ENCODE results near the gene SLC6A12.

SLC6A12 gene

DNA sequence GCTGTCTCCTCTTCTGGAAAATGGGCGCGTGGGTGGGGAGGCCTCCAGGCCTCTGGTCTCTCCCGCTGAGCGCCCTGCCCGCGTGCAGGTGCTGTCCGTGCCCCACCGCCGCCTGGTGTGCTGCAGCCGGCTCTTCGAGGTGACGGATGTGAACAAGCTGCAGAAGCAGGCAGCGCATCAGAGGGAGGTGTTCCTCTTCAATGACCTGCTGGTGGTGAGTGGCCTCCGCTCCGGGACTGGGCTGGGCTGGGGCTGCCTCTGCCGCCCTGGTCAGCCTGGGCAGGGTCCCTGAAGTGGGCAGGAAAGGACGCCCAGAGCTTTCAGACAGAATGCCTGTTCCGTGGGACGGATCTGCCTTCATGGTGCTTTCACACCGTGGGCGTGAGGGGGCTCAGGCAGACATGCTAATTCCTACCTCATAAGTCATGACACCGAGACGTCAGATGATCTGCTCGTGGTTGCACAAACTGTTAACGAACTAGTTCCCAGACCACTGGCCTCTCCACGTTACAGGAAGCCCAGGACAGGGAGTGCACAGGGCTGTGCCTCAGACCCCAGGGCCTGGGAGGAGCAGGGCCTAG, 50.5 kb downstream of the SLC6A12 start:
- DNase-seq (ENCODE audit: low read depth in 2 of 2), result no peak

DNA sequence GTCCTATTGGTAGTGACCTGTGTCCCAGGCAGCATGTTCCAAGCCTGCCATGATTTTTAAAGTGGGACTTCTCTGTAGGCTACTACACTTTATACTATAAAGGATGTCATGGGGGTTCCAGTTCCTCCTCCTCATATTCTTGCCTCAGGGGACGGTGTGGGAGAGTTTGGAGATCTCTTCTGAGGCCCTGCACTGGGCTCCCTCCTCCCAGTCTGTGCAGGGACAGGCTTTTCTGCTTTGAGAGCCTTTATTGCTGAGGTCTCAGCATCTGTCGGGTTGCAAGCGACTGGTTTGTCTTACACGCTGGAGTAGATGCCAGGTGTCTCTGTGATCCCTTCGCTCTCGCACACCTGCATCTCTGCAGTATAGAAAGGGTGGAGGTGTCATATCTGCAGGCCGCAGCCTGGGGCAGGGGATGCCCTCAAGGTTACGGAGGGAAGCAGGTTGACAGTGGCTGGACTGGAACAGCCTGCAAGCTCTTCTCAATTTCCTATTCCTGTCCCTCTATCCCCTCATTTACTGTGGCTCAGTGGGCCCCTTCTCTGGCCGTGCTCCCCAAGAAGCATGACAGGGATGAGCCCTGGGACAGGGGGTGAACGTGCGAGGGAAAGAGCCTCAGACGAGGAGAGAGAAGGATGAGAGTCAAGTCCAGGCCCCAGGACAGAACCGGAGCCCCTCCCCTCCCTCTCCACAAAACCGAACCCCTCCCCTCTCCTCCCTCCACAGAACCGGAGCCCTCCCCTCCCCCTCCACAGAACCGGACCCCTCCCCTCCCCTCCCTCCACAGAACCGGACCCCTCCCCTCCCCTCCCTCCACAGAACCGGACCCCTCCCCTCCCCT, 51.3 kb downstream of the SLC6A12 start:
- DNase-seq (ENCODE audit: low read depth in 2 of 2), result no peak

DNA sequence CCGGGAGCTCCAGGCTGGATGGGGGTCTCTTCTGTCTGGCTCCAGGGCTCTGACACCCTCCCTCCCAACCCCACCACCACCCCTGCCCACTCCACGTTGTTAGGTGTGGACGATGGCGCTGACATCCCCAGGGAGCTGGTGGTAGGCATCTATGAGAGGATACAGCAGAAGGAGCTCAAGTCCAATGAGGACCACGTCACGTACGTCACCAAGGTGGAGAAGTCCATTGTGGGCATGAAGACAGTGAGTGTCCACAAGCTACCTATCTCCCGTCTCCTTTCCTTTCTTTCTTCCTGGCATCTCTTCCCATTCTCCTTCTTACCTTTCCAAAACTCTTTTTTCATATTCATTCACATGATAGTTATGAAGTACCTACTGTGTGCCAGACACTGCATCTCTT, 52.1 kb downstream of the SLC6A12 start:
- DNase-seq (ENCODE audit: low read depth in 2 of 2), result no peak

DNA sequence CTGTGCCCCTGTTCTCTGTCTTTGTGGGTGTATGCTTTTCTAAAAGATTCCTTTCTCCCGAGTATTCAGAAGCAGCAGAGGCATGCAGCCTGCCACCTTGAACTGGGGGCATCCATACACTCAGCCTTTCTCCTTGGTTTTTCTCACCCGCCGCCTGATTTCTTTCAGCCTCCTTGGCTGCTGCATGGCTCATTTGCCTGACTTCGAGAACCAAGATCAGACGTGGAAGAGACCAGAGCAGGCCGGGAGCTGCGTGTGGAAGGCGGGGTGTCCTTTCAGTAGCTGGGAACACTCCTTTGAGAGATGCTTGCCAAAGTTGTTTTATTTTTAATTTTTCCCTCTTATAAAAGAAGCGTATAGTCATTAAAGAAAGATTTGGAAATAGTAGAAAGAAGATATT, 53.1 kb downstream of the SLC6A12 start:
- DNase-seq (ENCODE audit: low read depth in 2 of 2), result no peak

DNA sequence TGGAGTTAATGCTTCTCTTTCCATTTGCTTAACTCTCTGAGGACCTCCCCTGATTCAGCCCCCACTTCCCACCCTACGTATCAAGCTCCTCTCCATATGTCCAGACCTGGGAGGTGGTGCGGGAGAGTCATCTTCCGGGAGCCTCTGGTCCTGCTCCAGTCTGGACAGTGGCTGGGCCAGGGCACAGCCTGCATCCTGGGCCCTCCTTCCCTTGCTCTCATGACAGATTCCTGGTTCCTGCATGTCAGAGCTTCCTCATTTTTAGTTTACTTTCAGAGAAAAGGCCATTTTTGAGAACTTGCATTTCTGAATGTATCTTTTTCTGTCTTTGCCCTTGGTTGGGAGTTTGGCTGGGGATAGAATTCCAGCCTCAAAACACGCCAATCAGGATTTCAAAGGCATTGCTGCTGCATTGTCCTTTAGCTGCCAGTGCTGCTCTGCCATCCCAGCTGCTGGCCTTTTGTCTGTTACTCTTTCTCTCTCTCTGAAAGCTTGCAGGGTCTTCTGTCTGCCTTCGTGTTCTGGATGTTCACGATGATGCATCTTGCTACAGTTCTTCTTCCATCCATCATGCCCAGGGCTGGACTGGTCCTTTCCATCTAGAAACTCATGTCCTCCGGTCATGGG, 54.7 kb downstream of the SLC6A12 start:
- no peak for DNase-seq (ENCODE audit: low read depth in 2 of 2)

DNA sequence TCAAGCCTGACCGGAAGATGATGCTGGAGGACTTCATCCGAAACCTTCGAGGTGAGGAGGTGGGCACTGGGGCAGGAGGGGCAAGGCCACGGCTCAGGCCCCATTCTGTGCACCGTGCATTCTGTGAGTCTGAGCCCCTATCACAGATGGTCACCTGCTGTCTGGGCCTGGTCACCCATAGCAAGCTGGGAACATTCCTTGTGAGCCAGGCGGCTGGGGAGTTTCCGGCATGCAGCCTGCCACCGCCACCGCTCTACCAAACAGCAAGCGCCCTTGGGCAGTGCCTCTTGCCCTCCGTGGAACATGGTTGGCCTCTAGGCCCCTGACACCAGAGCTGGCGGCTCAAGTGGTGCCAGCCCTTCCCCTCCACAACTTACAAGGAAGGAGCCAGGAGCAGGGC, 56.3 kb downstream of the SLC6A12 start:
- no peak for DNase-seq (ENCODE audit: low read depth in 2 of 2)

DNA sequence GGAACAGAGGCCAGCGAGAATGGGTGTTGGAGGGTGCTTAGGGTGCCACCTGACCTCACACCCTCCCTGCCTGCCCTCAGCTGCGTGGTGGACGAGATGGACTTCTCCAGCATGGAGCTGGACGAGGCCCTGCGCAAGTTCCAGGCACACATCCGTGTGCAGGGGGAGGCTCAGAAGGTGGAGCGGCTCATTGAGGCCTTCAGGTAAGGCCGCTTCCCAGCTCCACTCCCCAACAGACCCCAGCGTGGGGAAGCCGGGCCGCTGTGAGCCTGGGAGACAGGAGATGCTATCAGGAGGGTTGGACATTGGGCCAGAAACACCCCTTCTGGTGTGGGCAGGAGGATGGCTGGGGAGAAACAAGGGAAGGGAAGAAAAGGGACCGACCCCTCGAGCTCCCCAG, 57.0 kb downstream of the SLC6A12 start:
- no peak for DNase-seq (ENCODE audit: low read depth in 2 of 2)

DNA sequence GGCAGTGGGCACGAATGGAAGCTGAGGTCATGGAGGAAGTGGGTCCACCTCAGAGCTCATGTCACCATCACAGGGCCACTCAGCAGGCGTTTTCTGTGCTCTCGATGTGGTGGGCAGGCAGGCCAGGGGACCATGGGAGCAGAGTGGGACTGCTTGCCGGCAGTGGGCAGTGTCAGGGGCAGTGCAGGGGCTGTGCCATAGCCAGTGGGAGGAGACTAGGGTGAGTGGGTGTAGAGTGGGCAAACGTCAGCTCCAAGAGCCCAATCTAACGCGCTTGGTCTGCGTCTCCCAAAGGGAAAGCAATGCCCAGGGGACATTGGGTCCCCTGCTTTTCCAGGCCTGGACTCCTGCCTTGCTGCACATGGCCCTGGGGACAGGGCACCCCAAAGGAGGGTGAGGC, 58.3 kb downstream of the SLC6A12 start:
- no peak for DNase-seq (ENCODE audit: low read depth in 2 of 2)

DNA sequence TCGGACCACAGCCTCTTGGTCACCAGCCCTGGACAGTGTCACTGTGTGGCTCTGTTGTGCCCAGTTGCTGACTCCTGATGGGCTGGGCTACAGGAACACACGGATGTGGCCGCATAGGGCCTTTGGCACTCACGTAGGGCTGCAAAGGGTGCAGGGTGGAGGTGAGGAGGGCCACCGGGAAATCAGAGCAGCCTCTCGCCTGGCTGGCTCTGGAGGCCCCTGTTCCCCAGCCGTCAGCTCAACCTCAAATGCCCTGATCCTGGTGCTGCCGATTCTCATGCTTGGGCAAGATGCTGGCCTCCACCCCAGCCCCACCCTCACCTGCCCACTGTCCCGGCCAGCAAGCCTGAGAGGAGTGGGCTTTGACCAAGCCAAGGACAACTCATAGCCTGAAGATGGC, 59.0 kb downstream of the SLC6A12 start:
- no peak for DNase-seq (ENCODE audit: low read depth in 2 of 2)

DNA sequence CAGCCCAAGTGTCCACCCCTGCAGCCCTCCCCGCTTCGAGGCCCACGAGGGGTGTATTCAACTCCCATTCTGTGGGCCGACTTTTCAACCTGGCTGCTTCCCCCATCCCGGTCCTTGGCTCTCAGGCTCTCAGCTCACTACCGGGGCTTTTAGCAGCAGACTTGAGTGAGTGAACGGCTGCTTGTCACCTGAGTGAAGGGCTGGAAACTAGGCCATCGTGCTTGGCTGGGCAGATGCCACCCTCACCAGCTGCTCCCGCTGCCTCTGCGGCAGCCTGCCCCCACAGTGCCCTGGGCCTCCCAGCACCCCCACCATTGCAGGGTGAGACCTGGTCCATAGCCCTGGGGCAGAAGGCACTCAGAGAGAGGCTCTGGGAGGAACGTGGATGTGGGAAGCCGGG, 59.9 kb downstream of the SLC6A12 start:
- no peak for DNase-seq (ENCODE audit: low read depth in 2 of 2)

DNA sequence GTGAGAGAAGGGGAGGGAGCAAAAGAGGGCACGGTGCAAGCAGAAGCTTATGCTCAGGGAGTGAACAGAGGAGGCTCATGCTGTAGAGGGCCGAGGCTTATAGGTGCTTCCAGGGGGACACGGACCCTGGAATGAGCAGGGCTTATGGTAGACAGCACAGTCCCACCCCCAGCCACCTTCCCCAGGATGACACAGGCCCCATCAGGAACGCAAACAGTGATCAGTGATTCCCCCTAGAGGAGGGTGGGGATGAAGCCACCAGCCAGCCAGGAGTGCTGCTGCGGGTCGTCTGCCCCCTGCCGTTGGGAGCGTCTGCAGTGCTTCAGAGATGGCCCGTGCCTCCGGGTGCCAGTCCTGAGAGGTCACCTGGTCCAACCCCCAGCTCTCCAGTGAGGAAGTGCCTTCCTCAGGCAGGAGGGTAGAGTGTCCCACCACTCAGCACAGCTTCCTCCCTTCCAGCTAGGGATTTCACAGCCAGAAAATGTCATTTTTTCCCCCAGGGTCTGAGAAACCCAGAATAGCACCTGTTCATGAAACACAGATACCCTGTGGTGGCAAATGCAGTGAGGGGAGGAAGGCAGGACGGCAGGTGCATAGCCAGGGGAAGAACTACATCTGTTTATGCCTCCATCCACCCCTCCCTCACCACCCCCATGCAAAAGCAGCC, 60.7 kb downstream of the SLC6A12 start:
- DNase-seq (ENCODE audit: low read depth in 2 of 2), result peak; percentile 27 to 37

DNA sequence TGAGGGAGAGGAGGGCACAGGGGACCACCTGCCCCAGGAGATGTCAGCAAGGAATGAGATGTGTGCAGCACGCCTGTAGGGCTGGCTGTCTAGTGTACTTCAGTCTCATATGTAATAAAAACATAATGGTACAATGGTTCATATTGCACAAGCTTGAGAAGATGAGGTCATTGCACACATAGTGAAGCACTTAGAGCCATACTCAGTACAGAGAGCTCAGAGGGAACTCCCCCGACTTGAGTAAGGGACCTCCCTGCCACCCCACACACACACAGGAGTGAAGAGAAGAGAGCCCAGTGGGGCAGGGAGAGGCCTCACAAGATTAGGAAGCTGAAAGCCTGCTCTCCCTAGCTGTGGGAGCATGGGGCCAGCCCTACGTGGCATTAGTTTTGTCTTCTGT, 61.5 kb downstream of the SLC6A12 start:
- no peak for DNase-seq (ENCODE audit: low read depth in 2 of 2)

DNA sequence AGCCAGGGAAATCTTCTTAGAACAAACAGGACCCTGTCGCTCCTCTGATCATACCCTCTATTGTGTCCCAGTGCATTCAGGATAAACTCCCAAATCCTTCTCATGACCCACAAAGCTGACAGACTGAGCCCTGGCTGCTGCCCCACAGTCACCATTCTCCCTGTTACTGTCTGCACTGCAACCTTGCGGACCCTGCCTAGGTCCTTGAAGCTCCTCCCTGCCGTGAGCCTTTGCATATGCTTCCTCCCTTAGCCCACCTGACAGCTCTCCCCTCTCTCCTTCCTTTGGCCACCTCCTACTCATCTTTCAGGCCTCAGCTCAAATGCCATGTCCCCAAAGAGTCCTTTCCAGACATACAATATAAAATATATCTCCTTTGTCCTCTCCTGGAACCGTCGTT, 62.4 kb downstream of the SLC6A12 start:
- no peak for DNase-seq (ENCODE audit: low read depth in 2 of 2)

DNA sequence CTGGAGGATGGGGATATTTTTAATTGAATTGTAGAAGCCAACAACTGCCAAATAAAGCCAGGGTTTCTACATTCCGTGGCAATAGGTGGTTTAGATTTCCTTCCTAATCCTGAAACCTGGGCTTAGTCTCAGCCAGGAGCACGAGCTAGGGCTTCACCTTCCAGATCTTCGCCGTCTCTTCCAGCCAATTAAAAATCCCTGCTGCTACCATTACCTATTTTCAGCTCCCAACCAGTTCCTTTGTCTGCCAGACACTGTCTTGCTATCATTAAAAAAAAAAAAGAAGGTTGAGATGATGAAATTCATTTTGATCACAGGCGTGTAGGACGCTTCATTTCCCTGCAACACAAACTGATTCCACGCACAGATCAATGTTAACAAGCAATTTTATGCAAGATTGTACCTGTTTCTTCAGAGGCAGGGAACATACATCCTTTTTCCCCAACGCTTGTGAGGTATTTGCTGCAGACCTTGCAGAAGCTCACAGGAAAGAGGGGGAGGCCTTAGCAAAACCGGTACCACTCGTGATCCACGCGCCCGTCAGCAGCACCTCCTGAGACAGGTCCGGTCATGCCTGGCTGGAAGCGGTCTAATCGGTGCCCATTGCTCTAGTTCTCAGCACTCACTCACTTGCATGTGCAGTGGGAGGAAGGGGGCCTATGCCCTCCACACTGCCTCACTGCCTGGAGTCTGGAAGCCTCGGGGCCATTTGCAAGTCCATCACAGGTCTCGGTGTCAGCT, 65.1 kb downstream of the SLC6A12 start:
- no peak for DNase-seq (ENCODE audit: low read depth in 2 of 2)

DNA sequence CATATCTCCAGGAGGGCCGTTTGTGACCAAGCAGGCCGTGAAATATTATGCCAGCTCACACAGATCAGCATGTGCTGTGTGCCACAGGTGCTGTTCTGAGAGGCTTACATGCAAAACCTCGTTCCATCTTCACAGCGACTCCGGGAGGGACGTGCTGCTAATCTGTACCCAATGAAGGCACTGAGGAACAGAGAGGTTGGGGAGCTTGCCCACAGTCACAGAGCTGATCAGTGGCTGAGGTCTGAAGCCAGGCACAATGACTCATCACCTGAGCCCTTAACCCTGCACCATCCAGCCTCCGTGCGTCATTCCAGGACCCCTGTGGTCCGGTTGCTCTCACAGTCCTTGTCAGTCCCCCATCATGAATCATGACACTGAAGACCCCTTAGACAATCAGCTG, 66.7 kb downstream of the SLC6A12 start:
- no peak for DNase-seq (ENCODE audit: low read depth in 2 of 2)

DNA sequence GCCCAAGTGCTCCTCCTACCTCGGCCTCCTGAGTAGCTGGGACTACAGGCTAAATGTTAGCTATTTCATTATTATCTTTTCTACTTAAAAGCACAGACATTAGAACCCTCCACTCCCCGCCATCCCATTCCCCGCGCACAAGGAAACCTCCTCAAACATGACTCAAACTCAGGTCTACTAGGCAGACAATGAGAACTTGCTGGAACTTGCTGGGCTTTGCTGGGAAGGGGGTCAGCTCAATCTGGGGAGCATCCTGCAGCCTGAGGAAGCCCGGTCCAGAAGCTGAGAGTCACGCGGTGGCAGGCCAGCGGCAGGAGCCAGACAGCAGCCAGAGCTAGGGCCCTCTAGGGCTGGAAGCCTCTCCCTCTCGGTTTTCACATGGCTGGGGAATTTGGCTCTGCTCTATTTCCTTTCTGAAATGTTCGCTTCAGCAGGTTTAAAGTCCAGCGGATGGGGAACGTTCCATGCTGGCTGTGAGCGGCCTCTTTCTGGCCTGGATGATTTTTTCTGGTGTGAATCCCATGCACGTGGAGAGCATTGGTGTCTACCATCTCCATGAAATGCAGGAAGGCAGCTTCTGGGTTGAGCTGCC, 68.5 kb downstream of the SLC6A12 start:
- DNase-seq (ENCODE audit: low read depth in 2 of 2), result no peak

DNA sequence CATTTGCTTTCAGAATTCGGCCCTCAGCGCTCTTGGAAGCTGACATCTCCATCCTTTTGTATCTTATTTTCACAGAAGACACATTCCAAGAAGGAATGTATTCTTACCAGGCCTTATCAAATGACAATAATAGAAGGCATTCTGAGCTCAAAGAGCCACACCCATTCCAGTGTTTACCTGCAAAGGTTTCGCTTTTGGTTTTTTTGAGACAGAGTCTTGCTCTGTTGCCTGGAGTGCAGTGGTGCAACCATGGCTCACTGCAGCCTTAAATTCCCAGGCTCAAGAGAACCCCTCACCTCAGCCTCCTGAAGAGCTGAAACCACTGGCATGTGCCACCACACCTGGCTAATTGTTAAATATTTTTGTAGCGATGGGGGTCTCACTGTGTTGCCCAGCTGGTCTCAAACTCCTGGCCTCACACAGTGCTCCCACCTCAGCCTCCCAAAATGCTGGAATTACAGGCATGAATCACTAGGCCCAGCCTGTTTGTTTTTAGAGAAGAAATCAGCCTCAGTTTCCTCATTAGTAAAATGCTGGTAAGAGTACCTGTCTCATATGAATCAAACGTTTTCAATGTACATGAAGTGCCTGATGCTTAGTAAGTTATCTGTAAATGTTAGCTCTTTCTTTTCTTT, 69.2 kb downstream of the SLC6A12 start:
- DNase-seq (ENCODE audit: low read depth in 2 of 2), result no peak

DNA sequence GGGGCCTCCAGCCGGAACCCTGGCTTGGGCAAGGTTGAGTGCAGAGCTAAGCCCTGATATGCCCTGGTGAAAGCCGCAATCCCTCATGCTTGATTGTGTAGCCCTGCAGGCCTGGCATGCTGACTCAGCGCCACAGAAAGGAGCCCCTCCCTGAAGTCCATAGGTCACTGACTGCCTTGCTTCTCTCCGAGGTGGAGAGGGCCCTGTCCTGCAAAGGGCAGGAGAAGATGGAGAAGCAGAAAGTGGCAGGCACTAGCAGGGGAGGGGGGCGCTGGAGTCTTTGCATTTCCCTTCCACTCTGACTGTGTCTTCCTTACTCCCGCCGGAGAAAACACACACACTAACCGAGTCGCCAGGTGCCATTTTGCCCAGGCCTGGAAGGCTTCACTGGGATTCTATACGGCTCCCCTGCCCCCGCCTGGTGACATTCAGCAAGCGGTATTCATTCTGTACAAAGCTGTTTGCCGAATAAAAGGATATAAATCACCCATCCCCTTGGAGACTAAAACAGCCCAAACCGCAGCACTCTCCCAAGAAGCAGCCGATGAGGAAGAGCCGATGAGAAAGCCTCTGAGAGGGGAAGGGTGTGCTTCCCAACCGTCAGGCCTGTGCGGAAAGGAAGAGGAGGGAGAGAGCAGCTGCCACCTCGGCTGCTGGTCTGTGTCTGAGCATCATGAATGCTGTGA, 69.8 kb downstream of the SLC6A12 start:
- DNase-seq (ENCODE audit: low read depth in 2 of 2), result no peak

DNA sequence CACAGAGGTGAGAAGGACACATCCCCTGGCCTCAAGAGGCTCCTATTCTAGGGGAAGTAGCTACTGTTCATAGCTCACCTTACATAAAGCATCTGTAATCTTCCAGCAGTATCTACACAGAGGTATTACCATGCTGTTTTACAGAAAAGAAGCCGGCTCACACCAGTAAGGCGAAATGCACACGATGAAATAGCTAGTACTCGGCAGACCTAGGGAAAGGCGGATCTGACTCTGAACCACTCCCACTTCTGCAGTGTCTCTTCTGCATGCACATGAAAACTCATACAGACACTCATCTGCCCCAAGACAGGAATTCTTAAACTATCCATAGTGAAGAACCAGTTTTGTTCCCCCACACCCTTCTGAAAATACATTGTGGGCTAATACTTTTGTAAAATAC, 73.8 kb downstream of the SLC6A12 start:
- DNase-seq (ENCODE audit: low read depth in 2 of 2), result no peak
